K562 (cell line): ENCODE results near the gene PID1.

Source experiments
- CAMTA2 ChIP-seq: fragments of 250-450 bp; sonication (Bioruptor Pico); conservative IDR thresholded peaks from 2 replicates; pipeline ENCODE4 v1.5.1; 2022
- CREB1 ChIP-seq, 2 experiments: sonication (generic) in 1 of 2; formaldehyde crosslinking in 1 of 2; IDR thresholded peaks; 2 replicates each; pipeline versions ENCODE4 v1.6.1 to v1.8.0; 2012 to 2022; ENCODE audit warnings: inconsistent platforms in 1 of 2, mild to moderate bottlenecking in 1 of 2, missing genetic modification reagents in 1 of 2, moderate library complexity in 1 of 2
- EP300 ChIP-seq: IDR thresholded peaks from 2 replicates; pipeline ENCODE4 v1.6.1; 2012; ENCODE audit warnings: low read length, improper control_type of control experiment
- MAFF ChIP-seq: IDR thresholded peaks from 2 replicates; pipeline ENCODE4 v1.6.1; 2012; ENCODE audit warnings: low read length, improper control_type of control experiment
- PHF21A ChIP-seq: fragments of 450-650 bp; IDR thresholded peaks from 2 replicates; pipeline ENCODE4 v1.6.1; 2017; ENCODE audit warnings: low read depth, borderline replicate concordance
- TRIM24 ChIP-seq, 2 experiments: fragments of 450-650 bp; IDR thresholded peaks; 2 replicates each; pipeline ENCODE4 v1.6.1; 2016
- ZNF561 ChIP-seq: fragments of 450-650 bp; formaldehyde crosslinking; conservative IDR thresholded peaks from 2 replicates; pipeline ENCODE4 v1.4.0; 2020; ENCODE audit warnings: mild to moderate bottlenecking, moderate library complexity
- ZSCAN29 ChIP-seq: fragments of 450-650 bp; IDR thresholded peaks from 2 replicates; pipeline ENCODE4 v1.6.1; 2017
- TF ChIP-seq, protein P1 (sequence below): fragments of 200-600 bp; sonication (generic); IDR thresholded peaks from one replicate; pipeline ENCODE4 v1.6.1; 2012; ENCODE audit warnings: mild to moderate bottlenecking, low read depth, low read length, inconsistent platforms
- TF ChIP-seq, protein P2 (sequence below), 3 experiments: IDR thresholded peaks in 2 of 3; conservative IDR thresholded peaks in 1 of 3; 2 replicates each; pipeline ENCODE4 v1.5.1; 2011 to 2012; ENCODE audit warnings: low read length in 3 of 3, mild to moderate bottlenecking in 3 of 3, control low read depth in 2 of 3, improper control_type of control experiment in 1 of 3, inconsistent platforms in 1 of 3, low read depth in 1 of 3, mixed read lengths in 1 of 3, moderate library complexity in 1 of 3; ENCODE audit not compliant: insufficient read depth in 2 of 3
- TF ChIP-seq, protein P3 (sequence below): fragments of 450-650 bp; IDR thresholded peaks from 2 replicates; pipeline ENCODE4 v1.6.1; 2017; ENCODE audit warnings: mild to moderate bottlenecking, moderate library complexity

DNA sequence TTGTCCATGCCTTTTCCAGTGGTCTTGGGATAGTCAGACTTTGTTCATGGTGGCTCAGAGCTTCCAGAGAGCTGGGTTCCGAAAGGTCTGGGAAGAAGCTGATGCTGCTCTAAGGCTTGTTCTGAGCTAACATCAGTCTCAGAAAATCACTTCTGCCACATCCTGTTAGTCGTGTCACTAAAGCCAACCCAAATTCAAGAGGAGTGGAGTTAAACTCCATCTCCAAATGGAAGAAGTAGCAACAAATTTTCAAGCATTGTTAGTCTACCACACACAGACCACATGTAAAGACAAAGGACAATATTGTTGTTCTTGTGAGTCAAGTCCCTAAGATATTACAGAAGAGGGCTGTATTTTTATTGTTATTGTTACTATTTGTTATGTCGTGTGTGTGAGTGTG lies 77.8 kb downstream of the PID1 start:
- TF ChIP-seq, protein P1, sequence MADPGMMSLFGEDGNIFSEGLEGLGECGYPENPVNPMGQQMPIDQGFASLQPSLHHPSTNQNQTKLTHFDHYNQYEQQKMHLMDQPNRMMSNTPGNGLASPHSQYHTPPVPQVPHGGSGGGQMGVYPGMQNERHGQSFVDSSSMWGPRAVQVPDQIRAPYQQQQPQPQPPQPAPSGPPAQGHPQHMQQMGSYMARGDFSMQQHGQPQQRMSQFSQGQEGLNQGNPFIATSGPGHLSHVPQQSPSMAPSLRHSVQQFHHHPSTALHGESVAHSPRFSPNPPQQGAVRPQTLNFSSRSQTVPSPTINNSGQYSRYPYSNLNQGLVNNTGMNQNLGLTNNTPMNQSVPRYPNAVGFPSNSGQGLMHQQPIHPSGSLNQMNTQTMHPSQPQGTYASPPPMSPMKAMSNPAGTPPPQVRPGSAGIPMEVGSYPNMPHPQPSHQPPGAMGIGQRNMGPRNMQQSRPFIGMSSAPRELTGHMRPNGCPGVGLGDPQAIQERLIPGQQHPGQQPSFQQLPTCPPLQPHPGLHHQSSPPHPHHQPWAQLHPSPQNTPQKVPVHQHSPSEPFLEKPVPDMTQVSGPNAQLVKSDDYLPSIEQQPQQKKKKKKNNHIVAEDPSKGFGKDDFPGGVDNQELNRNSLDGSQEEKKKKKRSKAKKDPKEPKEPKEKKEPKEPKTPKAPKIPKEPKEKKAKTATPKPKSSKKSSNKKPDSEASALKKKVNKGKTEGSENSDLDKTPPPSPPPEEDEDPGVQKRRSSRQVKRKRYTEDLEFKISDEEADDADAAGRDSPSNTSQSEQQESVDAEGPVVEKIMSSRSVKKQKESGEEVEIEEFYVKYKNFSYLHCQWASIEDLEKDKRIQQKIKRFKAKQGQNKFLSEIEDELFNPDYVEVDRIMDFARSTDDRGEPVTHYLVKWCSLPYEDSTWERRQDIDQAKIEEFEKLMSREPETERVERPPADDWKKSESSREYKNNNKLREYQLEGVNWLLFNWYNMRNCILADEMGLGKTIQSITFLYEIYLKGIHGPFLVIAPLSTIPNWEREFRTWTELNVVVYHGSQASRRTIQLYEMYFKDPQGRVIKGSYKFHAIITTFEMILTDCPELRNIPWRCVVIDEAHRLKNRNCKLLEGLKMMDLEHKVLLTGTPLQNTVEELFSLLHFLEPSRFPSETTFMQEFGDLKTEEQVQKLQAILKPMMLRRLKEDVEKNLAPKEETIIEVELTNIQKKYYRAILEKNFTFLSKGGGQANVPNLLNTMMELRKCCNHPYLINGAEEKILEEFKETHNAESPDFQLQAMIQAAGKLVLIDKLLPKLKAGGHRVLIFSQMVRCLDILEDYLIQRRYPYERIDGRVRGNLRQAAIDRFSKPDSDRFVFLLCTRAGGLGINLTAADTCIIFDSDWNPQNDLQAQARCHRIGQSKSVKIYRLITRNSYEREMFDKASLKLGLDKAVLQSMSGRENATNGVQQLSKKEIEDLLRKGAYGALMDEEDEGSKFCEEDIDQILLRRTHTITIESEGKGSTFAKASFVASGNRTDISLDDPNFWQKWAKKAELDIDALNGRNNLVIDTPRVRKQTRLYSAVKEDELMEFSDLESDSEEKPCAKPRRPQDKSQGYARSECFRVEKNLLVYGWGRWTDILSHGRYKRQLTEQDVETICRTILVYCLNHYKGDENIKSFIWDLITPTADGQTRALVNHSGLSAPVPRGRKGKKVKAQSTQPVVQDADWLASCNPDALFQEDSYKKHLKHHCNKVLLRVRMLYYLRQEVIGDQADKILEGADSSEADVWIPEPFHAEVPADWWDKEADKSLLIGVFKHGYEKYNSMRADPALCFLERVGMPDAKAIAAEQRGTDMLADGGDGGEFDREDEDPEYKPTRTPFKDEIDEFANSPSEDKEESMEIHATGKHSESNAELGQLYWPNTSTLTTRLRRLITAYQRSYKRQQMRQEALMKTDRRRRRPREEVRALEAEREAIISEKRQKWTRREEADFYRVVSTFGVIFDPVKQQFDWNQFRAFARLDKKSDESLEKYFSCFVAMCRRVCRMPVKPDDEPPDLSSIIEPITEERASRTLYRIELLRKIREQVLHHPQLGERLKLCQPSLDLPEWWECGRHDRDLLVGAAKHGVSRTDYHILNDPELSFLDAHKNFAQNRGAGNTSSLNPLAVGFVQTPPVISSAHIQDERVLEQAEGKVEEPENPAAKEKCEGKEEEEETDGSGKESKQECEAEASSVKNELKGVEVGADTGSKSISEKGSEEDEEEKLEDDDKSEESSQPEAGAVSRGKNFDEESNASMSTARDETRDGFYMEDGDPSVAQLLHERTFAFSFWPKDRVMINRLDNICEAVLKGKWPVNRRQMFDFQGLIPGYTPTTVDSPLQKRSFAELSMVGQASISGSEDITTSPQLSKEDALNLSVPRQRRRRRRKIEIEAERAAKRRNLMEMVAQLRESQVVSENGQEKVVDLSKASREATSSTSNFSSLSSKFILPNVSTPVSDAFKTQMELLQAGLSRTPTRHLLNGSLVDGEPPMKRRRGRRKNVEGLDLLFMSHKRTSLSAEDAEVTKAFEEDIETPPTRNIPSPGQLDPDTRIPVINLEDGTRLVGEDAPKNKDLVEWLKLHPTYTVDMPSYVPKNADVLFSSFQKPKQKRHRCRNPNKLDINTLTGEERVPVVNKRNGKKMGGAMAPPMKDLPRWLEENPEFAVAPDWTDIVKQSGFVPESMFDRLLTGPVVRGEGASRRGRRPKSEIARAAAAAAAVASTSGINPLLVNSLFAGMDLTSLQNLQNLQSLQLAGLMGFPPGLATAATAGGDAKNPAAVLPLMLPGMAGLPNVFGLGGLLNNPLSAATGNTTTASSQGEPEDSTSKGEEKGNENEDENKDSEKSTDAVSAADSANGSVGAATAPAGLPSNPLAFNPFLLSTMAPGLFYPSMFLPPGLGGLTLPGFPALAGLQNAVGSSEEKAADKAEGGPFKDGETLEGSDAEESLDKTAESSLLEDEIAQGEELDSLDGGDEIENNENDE, result no peak
- no peak for TF ChIP-seq TRIM24 (IDR thresholded peaks at IDR 0.05)
- no peak for TF ChIP-seq ZNF561 (CRISPR knock-in tag)
- no peak for TF ChIP-seq PHF21A
- no peak for TF ChIP-seq ZSCAN29
- no peak for TF ChIP-seq CREB1 (IDR thresholded peaks at IDR 0.05)
- no peak for TF ChIP-seq CREB1 (CRISPR knock-in tag; IDR thresholded peaks at IDR 0.05)
- TF ChIP-seq EP300, result no peak
- no peak for TF ChIP-seq CAMTA2 (CRISPR knock-in tag)
- no peak for TF ChIP-seq MAFF
- TF ChIP-seq, protein P2, sequence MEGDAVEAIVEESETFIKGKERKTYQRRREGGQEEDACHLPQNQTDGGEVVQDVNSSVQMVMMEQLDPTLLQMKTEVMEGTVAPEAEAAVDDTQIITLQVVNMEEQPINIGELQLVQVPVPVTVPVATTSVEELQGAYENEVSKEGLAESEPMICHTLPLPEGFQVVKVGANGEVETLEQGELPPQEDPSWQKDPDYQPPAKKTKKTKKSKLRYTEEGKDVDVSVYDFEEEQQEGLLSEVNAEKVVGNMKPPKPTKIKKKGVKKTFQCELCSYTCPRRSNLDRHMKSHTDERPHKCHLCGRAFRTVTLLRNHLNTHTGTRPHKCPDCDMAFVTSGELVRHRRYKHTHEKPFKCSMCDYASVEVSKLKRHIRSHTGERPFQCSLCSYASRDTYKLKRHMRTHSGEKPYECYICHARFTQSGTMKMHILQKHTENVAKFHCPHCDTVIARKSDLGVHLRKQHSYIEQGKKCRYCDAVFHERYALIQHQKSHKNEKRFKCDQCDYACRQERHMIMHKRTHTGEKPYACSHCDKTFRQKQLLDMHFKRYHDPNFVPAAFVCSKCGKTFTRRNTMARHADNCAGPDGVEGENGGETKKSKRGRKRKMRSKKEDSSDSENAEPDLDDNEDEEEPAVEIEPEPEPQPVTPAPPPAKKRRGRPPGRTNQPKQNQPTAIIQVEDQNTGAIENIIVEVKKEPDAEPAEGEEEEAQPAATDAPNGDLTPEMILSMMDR (IDR thresholded peaks at IDR 0.05 in 2 of 3, conservative IDR thresholded peaks at IDR 0.05 in 1 of 3; ENCODE audit: insufficient read depth in 2 of 3, low read depth in 1 of 3, low read length in 3 of 3), result no peak
- TF ChIP-seq, protein P3, sequence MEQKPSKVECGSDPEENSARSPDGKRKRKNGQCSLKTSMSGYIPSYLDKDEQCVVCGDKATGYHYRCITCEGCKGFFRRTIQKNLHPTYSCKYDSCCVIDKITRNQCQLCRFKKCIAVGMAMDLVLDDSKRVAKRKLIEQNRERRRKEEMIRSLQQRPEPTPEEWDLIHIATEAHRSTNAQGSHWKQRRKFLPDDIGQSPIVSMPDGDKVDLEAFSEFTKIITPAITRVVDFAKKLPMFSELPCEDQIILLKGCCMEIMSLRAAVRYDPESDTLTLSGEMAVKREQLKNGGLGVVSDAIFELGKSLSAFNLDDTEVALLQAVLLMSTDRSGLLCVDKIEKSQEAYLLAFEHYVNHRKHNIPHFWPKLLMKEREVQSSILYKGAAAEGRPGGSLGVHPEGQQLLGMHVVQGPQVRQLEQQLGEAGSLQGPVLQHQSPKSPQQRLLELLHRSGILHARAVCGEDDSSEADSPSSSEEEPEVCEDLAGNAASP, result no peak
